HepG2 (cell line): ENCODE measurements around the gene MTHFD1L. TPM values are rescaled to one million over a fixed set of nuclear protein-coding genes. Genes with fewer than 3 reads are reported as not detected.

Experiments used
- AGO1 ChIP-seq: fragments of 200-400 bp; formaldehyde crosslinking; IDR thresholded peaks from 2 replicates; pipeline ENCODE4 v1.6.1; 2017; ENCODE audit warnings: mild to moderate bottlenecking, low read depth, low read length, moderate library complexity; ENCODE audit not compliant: poor library complexity, severe bottlenecking
- CBX1 ChIP-seq: IDR thresholded peaks from one replicate; pipeline ENCODE4 v1.6.1; 2016; ENCODE audit warnings: antibody characterized with exemption, low read depth
- CENPT ChIP-seq: sonication (generic); formaldehyde crosslinking; IDR thresholded peaks from 2 replicates; pipeline ENCODE4 v1.8.0; 2022; ENCODE audit warnings: low read depth, mild to moderate bottlenecking, moderate library complexity, missing genetic modification reagents
- FLYWCH1 ChIP-seq: sonication (generic); formaldehyde crosslinking; IDR thresholded peaks from 2 replicates; pipeline ENCODE4 v1.8.1; 2023; ENCODE audit warnings: mild to moderate bottlenecking, missing genetic modification reagents
- HMGA1 ChIP-seq: sonication (generic); formaldehyde crosslinking; conservative IDR thresholded peaks from 2 replicates; pipeline ENCODE4 v1.4.0; 2020; ENCODE audit warnings: missing genetic modification reagents
- YY1 ChIP-seq: IDR thresholded peaks from 2 replicates; pipeline ENCODE4 v1.6.1; 2011; ENCODE audit warnings: low read length, low read depth, moderate library complexity, mild to moderate bottlenecking; ENCODE audit not compliant: insufficient read depth, insufficient replicate concordance
- ZNF121 ChIP-seq: sonication (generic); formaldehyde crosslinking; IDR thresholded peaks from 2 replicates; pipeline ENCODE4 v1.5.0; 2020; ENCODE audit warnings: mild to moderate bottlenecking, missing genetic modification reagents
- ZNF543 ChIP-seq: sonication (generic); formaldehyde crosslinking; IDR thresholded peaks from 2 replicates; pipeline ENCODE4 v1.4.0; 2020; ENCODE audit warnings: mild to moderate bottlenecking, missing genetic modification reagents
- ZNF547 ChIP-seq: sonication (generic); formaldehyde crosslinking; IDR thresholded peaks from 2 replicates; pipeline ENCODE4 v1.5.1; 2020; ENCODE audit warnings: mild to moderate bottlenecking, missing genetic modification reagents
- polyA plus RNA-seq, 8 experiments: library from polyadenylated mRNA; depleted of rRNA in 3 of 8; stranded (reverse) in 7 of 8; unstranded in 1 of 8; fragments of >200 nt; fragmentation: Illumina TruSeq in 4 of 8; extraction: Trizol in 4 of 8; gene quantifications; 2 replicates each; pipeline versions ENCODE4 v1.2.1 to v1.2.3, GENCODE V29; 2011 to 2016; ENCODE audit warnings: low read depth in 4 of 8, missing spikeins in 1 of 8, mixed read lengths in 1 of 8; ENCODE audit not compliant: insufficient read depth in 1 of 8
- total RNA-seq, 5 experiments: library from RNA; depleted of rRNA; stranded (reverse); fragments of >200 nt; fragmentation: Illumina TruSeq; extraction: Trizol; gene quantifications; 2 replicates each; pipeline ENCODE4 v1.2.3, GENCODE V29; 2016; ENCODE audit warnings: low read depth in 1 of 5
- TF ChIP-seq, protein P1 (sequence below): sonication (generic); formaldehyde crosslinking; IDR thresholded peaks from 2 replicates; pipeline ENCODE4 v1.8.0; 2022; ENCODE audit warnings: low read depth, missing genetic modification reagents
- TF ChIP-seq, protein P2 (sequence below): IDR thresholded peaks from 2 replicates; pipeline ENCODE4 v1.6.1; 2012; ENCODE audit warnings: inconsistent platforms
- TF ChIP-seq, protein P3 (sequence below), 2 experiments: fragments of 450-650 bp in 1 of 2; sonication (generic) in 1 of 2; formaldehyde crosslinking in 1 of 2; IDR thresholded peaks; 2 replicates each; pipeline versions ENCODE4 v1.6.1 to v1.8.0; 2016 to 2022; ENCODE audit warnings: antibody characterized with exemption in 1 of 2, mild to moderate bottlenecking in 1 of 2, missing genetic modification reagents in 1 of 2
- TF ChIP-seq, protein P4 (sequence below): sonication (generic); formaldehyde crosslinking; IDR thresholded peaks from 2 replicates; pipeline ENCODE4 v1.4.0; 2020; ENCODE audit warnings: missing genetic modification reagents, borderline replicate concordance

The MTHFD1L gene
- total and polyA plus RNA-seq, 2 of the 13 experiments (the other 11 are each of a cell fraction or from before 2014, with no cell fraction given): 24.0 to 39.6 TPM

DNA sequence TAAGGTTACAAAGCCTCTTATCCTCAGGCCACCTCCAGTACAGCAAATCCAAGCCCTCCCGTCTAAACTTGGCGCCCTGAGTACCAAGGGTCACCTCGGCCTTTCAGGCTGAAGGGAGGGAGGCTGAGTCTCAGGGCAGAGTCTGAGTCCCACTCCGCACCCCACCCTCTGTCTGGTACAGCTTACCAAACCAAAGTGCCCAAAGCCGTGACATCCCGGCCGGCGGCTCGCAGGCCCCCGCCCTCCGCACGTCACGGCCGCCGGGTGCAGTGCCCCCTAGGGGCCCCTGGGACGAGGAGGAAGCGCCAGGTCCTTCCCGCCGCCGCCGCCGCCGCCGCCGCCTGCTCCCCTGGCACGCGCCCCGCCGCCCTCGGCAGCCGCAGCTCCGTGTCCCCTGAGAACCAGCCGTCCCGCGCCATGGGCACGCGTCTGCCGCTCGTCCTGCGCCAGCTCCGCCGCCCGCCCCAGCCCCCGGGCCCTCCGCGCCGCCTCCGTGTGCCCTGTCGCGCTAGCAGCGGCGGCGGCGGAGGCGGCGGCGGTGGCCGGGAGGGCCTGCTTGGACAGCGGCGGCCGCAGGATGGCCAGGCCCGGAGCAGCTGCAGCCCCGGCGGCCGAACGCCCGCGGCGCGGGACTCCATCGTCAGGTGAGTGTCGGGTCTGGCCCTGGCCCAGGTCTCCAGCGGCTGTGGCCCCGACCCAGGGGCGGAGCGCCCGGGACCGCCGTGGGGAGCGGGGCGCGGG is at the start of gene MTHFD1L (continued):
- TF ChIP-seq, protein P1, sequence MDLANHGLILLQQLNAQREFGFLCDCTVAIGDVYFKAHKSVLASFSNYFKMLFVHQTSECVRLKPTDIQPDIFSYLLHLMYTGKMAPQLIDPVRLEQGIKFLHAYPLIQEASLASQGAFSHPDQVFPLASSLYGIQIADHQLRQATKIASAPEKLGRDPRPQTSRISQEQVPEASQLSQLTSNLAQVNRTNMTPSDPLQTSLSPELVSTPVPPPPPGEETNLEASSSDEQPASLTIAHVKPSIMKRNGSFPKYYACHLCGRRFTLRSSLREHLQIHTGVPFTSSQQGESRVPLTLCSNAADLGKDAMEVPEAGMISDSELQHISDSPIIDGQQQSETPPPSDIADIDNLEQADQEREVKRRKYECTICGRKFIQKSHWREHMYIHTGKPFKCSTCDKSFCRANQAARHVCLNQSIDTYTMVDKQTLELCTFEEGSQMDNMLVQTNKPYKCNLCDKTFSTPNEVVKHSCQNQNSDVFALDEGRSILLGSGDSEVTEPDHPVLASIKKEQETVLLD (CRISPR knock-in tag): no peak
- TF ChIP-seq CBX1: no peak
- peak; percentile 95 for TF ChIP-seq CENPT (CRISPR knock-in tag)
- TF ChIP-seq, protein P2, sequence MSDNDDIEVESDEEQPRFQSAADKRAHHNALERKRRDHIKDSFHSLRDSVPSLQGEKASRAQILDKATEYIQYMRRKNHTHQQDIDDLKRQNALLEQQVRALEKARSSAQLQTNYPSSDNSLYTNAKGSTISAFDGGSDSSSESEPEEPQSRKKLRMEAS: no peak; the same call in 1 of the 2 replicates
- TF ChIP-seq, protein P3, sequence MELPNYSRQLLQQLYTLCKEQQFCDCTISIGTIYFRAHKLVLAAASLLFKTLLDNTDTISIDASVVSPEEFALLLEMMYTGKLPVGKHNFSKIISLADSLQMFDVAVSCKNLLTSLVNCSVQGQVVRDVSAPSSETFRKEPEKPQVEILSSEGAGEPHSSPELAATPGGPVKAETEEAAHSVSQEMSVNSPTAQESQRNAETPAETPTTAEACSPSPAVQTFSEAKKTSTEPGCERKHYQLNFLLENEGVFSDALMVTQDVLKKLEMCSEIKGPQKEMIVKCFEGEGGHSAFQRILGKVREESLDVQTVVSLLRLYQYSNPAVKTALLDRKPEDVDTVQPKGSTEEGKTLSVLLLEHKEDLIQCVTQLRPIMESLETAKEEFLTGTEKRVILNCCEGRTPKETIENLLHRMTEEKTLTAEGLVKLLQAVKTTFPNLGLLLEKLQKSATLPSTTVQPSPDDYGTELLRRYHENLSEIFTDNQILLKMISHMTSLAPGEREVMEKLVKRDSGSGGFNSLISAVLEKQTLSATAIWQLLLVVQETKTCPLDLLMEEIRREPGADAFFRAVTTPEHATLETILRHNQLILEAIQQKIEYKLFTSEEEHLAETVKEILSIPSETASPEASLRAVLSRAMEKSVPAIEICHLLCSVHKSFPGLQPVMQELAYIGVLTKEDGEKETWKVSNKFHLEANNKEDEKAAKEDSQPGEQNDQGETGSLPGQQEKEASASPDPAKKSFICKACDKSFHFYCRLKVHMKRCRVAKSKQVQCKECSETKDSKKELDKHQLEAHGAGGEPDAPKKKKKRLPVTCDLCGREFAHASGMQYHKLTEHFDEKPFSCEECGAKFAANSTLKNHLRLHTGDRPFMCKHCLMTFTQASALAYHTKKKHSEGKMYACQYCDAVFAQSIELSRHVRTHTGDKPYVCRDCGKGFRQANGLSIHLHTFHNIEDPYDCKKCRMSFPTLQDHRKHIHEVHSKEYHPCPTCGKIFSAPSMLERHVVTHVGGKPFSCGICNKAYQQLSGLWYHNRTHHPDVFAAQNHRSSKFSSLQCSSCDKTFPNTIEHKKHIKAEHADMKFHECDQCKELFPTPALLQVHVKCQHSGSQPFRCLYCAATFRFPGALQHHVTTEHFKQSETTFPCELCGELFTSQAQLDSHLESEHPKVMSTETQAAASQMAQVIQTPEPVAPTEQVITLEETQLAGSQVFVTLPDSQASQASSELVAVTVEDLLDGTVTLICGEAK (IDR thresholded peaks at IDR 0.05): no peak
- TF ChIP-seq, protein P3 (CRISPR knock-in tag; IDR thresholded peaks at IDR 0.05): no peak; the same call in 1 of the 2 replicates
- peak; percentile 61 for TF ChIP-seq YY1
- TF ChIP-seq HMGA1: no peak
- TF ChIP-seq ZNF121 (CRISPR knock-in tag): no peak
- TF ChIP-seq ZNF547 (CRISPR knock-in tag): no peak
- TF ChIP-seq ZNF543 (CRISPR knock-in tag): no peak
- TF ChIP-seq AGO1: peak; percentile 8
- TF ChIP-seq, protein P4, sequence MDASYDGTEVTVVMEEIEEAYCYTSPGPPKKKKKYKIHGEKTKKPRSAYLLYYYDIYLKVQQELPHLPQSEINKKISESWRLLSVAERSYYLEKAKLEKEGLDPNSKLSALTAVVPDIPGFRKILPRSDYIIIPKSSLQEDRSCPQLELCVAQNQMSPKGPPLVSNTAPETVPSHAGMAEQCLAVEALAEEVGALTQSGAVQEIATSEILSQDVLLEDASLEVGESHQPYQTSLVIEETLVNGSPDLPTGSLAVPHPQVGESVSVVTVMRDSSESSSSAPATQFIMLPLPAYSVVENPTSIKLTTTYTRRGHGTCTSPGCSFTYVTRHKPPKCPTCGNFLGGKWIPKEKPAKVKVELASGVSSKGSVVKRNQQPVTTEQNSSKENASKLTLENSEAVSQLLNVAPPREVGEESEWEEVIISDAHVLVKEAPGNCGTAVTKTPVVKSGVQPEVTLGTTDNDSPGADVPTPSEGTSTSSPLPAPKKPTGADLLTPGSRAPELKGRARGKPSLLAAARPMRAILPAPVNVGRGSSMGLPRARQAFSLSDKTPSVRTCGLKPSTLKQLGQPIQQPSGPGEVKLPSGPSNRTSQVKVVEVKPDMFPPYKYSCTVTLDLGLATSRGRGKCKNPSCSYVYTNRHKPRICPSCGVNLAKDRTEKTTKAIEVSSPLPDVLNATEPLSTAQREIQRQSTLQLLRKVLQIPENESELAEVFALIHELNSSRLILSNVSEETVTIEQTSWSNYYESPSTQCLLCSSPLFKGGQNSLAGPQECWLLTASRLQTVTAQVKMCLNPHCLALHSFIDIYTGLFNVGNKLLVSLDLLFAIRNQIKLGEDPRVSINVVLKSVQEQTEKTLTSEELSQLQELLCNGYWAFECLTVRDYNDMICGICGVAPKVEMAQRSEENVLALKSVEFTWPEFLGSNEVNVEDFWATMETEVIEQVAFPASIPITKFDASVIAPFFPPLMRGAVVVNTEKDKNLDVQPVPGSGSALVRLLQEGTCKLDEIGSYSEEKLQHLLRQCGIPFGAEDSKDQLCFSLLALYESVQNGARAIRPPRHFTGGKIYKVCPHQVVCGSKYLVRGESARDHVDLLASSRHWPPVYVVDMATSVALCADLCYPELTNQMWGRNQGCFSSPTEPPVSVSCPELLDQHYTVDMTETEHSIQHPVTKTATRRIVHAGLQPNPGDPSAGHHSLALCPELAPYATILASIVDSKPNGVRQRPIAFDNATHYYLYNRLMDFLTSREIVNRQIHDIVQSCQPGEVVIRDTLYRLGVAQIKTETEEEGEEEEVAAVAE (CRISPR knock-in tag): no peak
- TF ChIP-seq FLYWCH1 (CRISPR knock-in tag): no peak
